Fibroblast of skin of abdomen (primary cell): ENCODE data around the gene FREM1.

ENCODE experiments used
- DNase-seq: peaks from one replicate; pipeline ENCODE4 v3.0.0-alpha.2; 2013

The FREM1 gene

DNA sequence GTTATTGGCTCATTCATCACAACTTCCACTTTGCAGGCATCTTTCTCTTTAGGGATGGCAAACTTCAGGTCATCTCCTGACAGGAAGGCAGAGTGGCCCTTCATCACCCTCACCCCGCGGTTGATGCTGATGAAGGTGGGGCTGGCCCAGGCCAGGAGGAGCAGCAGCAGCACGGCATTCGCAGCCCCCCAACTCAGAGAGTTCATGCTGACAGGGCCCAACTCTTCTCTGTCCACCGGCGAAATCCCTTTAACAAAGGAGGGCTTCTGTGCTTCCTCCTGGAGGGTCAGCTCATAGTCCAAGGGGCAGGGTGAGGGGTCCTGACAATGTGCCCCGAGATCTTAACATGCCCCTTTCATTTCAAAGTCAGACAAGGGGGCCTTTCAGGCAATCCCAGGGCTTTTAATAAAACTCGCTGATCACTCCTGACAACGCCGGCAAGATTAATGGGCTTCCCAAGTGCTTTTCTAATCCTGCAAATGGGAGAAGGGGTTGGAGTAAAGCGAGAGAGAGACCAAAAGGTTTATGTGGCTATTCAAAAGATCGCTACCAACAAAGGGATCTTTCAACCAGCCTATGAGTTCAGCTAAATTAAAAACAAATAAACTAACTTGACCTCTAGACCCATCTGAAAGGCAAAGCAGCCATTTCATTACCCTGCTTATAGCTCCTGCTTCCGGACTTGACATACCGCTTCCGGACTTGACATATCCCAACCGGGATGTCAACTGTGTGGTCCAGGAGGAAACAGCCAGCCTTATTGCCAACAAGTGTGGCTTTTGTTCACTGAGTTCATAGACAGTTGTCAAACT lies 41.2 kb downstream of the FREM1 start:
- DNase-seq: no peak

DNA sequence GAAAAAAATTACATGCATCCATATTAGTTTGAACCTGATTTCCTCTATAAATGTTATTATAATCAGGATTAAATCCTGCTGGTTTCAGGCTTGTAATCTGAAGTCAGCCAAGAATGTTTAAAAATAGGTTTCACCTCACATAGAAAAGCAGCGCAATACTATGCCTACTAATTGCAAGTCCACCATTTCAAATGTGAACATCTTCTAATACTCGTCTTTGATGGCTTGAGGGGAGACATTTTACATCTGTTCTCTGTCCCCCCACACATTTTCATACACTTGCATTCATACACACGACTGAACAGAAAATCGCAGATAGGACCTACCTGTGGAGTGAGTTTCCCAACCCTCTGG lies 41.8 kb downstream of the FREM1 start:
- DNase-seq: no peak

DNA sequence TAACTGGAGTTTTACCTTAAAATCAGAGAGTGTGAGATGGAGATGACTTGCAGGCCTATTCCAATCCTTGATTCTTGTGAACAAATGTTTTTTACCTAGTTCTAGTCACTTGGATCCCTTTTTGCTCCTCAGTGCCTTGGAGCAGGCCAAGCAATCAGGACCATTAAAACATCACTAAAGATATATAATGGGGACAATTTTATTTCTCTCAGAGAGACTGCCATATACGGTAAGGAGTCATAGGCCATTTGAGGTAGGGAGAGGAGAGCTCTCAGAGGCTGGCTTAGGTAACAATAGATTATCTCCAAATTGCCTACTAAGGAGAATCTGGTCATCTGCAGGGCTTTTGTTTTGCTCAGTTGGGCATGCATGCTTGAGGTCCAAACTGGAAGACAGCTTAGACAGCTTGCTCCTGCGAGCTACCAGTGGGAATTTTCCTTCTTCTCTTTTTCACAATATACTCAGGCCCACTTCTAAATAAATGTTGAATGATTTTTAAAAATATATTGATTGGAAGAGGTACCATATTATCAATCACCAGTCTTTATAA lies 44.0 kb downstream of the FREM1 start:
- no peak for DNase-seq

DNA sequence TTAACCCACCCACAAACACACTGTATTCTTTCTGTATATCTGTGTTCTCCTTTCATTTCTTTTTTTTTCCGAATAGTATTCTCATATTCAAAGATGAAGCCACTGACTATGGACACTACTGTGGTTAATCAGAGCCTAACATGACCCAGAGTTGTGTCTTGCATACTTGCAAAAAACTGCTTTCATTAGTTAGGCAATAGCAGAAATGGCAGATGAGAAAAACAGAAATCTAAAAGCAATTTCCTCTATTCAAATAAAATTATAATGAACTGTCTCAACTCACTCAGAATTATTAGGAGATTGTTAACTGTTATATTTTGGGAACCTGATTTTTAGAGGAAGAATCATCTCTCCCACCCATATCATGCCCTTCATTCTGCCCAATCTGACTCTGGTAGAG lies 45.9 kb downstream of the FREM1 start:
- no peak for DNase-seq

DNA sequence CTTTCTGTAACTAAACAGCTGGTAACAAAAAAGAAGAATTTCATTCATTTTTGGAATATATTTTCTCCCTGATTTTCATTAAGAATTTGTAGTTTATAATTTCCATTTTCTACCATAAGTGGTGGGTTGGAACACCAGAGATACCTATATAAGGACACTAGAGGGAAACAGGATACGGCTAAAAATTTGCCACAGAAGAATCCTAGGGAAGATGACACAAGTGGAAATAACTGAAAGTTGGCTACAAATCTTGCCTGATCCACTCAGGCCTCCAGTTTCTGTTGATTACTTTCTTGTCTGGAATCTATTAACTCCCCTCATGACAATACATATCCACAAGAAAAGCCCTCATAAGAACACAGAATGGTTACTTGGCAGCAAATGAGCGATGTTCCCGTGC lies 46.8 kb downstream of the FREM1 start:
- peak; percentile 19 for DNase-seq

DNA sequence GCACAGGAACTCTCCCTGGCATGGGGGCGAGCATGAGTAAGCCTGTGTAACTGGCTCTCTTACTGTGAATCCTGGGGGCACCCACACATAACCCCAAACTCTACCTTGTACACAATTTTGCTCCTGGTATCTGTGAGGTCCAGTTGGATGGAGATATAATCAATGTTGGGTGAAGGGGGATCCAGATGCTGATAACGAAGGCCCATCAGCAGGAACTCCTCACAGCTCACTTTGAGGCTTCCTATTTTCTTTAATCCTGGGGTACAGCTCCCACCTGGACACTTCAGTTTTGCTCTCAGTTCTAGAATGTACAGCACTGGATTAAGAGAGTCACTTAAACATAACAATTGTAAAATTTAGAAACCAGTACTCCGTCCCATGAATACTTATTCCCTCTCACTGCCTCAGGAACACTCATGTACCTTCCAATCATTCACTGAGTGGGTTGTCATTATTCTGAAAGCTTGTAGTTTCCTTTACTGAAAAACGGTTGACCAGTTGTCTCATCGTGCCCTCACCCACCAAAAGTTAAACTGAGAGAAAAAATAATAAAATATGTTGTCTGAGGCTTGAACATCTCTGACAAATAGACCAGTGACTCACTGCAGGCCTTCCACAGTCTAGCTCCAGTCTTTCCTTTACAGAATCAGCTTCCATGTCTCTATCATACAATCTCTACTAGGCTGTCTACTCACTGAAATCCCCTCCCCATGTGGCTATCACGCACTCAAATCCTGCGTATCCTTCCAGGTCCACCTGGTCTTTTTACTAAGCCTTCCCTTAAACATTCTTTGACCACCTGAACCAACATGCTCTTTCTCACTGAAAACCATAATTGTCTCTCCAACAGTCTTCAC lies 52.6 kb downstream of the FREM1 start:
- no peak for DNase-seq

DNA sequence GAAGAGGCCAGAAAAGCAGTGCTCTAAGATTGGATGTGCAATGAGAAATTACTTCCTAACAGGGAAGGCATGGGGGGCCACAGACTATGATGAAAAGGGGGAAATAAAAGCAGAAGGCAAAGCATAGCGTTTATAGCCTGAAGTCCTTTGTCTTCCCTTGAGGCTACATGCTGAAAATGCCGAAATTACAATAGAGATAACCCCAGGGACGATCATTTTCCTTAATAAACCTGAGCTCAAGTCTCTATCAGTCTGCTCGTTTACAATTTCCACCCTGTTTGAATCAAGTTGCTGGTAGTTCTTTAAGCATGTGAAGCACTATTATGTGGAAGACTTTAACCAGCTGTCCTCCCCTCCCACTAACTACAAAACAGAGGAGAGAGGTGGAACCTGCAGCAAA lies 60.4 kb downstream of the FREM1 start:
- no peak for DNase-seq

DNA sequence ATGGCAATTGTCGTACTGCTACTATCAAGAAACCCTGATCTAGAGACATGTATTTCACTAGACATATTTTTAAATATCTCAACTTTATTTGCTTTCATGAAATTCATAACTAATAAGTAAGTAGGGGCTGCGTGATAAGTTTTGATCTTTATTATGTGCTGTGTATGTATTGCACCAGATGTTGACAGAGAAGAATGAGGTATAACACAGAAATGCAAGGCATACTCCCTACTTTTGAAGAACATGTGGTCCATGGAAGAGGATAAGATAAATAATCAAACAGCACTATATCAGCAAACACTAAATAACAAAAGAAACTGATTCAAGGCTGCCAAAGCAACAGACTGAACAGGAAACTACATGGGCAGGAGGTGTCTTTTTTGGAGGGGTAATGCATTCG lies 60.9 kb downstream of the FREM1 start:
- DNase-seq: no peak

DNA sequence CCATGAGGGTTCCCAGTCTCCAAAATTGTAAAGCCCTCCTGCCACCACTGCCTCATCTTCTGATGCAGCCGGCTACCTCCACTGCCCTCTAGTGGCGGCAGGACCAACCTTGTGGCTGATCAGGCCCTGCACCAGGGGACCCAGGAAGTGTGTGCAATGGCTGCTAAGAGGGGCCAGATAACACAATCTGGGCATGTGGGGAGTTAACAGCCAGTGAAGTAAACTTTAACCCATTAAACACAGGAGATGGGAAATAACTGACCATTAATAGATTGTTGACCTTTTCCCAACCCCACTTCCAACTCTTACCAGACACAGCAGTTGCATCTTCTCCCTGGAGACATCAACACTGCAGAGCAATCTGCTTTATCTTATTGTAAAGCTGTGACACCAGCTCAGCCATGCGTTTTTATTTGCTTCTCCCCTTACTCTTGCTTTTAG lies 63.3 kb downstream of the FREM1 start:
- DNase-seq: peak; percentile 29

DNA sequence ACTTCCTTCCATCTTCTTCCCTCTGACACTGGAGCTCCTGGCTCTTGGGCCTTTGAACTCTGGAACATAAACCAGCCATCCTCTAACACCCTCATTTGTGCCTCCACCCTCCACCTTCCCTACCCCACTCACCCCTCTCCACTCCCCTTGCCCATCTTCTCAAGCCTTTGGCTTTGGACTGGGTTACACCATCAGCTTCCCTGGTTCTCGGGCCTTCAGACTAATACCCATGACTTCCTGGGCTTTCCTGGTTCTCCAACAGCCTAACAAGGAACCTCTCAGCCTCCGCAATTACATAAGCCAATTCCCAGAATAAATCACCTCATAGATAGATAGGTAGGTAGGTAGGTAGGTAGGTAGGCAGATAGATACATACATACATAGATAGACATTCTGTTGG lies 67.1 kb downstream of the FREM1 start:
- DNase-seq: no peak

DNA sequence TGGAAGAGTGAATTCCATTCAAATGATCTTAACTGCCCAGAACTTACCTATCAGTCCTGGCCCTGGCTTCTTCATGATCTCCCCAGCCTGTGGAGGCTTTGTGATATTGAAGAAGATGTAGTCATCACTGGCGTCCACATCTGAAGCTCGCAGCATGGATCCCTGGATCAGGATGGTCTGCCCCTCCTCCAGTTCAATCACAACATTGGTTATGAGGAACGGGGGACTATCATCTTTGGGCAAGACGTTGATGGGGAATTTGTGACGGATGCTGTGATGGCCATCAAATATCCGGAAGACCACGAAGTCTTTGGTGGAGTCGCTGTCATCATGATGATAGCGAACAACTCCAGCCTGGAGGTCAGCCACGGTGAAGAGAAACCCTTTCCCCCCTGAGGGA lies 68.0 kb downstream of the FREM1 start:
- no peak for DNase-seq

DNA sequence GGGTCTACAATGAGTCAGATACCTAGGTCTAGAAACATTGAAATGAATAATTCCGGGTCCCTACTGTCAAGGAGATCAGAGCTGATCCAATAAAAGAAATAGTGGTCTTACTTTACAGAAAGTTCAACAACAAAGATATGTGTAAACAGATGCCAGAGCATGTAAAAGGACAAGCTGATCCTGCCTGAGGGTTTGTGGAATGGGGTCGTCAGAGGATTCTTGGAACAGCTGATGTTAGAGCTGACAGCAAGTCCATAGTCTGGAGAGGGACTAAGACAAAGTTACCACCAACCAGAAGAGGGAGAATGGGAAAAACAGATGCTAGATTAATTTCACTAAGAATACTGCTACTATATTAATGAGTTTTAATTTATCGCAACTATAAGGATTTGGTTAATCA lies 71.5 kb downstream of the FREM1 start:
- no peak for DNase-seq

DNA sequence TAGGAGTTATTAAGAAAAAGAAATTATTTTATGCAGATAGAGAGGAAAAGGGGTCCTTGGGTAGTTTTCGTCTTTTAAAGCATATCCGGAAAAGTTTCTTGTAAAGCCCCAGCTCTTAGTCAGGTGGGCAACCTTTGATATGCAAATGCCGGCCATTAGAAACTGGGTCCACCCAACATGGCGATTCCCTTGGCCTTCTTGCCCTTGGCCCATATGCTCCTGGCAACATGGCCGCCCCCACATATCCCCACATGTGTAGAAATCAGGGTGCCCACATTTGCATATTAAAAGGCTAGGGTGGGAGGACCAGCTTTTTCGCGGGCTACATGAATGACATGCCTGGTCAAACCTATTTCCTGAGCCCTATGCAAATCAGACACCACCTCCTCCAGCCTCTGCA lies 73.3 kb downstream of the FREM1 start:
- DNase-seq: no peak

DNA sequence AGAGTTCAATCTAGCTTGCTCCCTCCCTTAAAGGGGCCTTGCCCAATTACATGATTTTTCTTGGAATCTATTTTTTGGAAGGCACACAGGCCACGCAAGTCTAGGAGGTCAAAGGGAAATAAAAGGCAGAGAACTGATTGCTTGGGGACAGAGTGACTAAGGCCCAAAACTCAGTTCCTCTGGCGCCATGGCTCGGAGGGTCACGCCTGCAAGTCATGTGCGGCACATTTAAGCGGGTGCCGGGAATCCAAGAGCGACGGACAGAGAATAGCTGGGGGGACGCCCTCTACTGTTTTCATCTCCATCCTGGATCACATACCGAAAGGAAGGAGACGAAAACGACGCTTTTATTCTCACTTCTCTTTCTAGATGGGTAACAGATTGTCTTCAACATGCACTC lies 78.6 kb downstream of the FREM1 start:
- DNase-seq: no peak

DNA sequence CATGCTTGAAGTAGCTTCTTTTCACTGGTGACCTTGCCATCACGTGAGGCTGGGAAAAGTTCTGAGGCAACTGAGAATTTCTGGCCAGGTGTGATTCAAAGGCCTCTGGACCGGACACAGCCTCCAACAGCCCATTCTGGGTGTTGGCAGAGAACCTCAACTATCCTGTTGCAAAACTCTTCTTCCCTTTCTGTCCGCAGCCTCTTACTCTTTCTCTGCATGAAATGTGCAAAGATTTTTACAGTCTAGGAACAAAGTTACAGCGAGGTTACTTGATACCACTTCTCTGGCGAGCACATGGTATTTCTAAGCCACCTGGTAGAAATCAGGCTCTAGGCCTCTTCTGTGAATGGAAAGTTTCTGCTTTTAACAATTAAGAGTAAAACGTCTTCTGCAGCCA lies 79.2 kb downstream of the FREM1 start:
- no peak for DNase-seq

DNA sequence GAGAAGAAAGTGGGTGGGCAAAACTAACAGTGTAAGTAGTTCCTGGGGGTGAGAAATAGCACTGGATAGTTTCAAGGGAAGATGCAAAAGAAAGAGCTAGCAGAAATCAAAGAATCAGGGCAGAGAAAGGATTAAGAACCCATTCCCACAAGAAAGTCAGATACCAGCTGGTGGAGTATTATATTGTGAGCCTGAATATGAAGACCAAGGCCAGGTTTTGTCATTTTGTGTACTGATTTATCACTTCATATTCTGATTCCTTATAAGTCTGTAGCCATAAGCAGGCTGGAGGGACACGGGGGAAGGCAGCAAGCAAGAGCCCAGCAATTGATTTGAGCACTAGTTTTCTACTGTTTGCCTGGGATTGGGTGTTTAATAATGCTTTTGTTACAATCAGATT lies 80.2 kb downstream of the FREM1 start:
- DNase-seq: no peak

DNA sequence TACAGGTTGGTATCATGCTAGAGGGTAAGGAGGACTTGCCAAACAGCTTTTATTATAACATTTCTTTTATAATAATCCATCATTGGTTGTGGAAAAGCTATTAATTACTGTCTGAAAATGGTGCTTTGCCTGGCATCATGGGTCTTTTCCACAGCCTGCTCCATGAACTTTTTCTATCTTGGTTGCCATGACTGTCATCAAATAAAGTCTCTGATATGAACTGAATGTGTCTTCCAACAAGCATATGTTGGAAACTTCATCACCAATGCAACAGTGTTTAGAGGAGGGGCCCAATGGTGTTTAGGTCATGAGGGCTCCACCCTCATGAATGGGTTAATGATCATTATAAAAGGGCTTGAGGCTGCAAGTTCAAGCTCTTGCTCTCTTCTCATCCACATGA lies 81.0 kb downstream of the FREM1 start:
- no peak for DNase-seq

DNA sequence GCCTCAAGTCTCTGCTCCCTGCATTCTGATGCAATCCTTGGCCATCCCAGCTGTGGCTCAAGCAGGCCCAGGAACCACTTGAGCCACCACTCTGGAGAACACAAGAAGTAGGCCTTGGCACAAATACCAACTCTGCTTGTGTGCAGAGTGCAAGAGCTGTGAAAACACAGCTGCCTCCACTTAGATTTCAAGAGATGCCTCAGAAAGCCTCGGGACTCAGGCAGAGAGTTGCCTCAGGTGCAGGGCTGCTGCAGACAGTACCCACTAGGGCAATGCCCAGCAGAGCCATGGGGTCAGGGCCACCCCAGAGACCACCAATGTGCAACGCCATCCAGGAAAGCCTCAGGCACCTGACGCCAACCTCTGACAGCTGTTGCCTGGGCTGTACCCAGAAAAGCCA lies 82.4 kb downstream of the FREM1 start:
- no peak for DNase-seq

DNA sequence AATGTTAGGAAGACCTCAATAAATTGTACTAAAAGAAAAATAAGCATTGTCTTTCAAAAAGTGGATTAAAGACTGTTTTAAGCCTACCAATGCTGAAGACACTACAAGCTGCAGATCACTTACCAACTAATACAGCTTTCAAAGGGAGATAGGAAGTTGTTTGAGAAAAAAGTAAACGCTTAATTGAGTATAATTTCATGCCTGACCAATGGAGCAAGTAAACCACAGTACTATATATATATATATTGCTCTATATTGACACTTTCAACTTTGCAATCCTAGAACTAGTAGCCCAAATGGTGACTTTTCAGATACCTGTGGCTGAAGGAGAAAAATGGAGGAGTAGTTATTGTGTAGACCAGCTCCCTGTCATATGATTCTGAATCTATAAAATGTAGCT lies 85.7 kb downstream of the FREM1 start:
- DNase-seq: no peak

DNA sequence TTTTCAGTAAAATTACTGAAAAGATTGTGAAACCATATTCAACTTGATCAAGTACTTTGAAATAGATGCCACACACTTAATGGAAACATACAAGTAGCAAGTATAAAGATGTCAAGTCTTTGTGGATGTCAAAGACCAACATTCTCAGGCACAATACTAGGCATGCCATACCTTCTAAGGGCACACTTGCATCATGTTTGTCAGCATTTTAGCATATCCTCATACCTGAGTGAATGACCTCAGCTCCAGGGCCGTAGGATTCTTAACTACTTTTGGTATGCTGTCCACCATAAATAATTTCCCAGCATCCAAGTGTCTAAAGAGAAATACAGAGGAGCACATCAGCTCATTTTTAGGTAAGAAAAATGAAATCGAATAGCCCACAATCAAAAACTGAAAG lies 86.4 kb downstream of the FREM1 start:
- DNase-seq: no peak

DNA sequence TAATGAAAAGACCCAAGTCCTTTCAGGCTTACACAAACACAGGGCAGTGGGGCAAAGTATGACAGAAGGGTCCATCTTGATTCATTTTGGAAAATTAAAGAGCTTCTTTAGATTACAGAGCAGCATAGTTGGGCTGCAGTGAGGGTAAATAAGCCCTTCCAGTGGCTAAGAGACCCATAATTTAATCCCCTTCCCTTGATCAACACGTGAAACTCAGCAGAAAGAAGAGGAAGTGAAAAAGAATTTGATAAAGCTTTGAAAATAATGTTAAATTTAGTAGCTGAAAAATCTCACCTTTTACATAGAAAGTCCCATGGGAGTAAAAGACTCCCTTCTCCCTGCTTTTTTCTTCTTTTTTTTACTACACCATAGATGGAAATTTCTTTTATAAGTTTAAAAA lies 87.6 kb downstream of the FREM1 start:
- DNase-seq: no peak

DNA sequence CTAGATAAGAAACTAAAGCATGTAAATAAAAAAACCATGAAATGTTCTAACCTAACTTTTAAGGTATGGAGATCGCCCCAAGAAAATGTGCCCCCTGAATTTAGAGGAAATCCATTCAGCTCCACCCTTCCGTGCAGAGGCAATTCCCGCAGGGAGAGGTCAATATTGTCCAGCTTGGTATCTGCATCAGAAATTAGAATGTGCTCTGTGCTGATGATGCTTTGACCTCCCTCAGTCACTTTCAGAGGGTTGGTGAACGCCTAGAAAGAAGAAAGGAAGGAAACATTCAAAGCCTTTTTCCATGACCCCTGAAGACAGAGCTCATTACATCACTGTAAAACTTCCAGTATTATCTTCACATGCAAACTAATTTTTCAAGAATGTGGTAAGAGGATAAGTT lies 91.0 kb downstream of the FREM1 start:
- DNase-seq: no peak

DNA sequence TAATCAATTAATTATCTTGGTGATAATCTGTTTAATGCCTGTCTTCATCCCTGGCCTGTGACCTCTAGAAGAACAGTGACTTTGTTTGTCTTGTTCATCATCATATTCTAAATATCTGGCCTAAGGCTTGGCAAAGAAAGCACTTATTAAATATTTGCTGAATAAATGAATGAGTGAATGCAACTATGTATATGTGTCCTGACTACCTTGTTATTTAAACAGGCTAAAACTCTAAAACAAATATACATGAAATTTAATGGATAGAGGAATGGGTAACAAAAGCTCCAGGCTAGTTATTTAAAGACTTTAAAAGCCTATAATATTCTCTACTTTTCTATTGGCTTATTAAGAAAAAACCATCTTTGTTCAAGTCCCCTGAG lies 96.0 kb downstream of the FREM1 start:
- DNase-seq: no peak
